SU-DHL-6 (cell line): ENCODE data around the gene CABLES2.

ENCODE experiments used
- CTCF ChIP-seq: fragments of 200-600 bp; sonication (generic); IDR thresholded peaks from one replicate; pipeline ENCODE4 v1.5.1; 2017; ENCODE audit warnings: antibody characterized with exemption, mild to moderate bottlenecking, low read length, moderate library complexity; ENCODE audit not compliant: insufficient read depth, poor library complexity, severe bottlenecking
- EZH2phosphoT487 ChIP-seq: fragments of 200-600 bp; sonication (generic), shearing (Covaris generic); conservative IDR thresholded peaks from 2 replicates; pipeline ENCODE4 v1.6.1; 2018; ENCODE audit warnings: mild to moderate bottlenecking, antibody characterized with exemption, low read length, moderate library complexity, mixed read lengths

- TF ChIP-seq CTCF (no peak), EZH2phosphoT487 (no peak)
Observed at GRCh38 chr20:62388839-62389600, 18.1 kb downstream of the CABLES2 start.
